Cortex of kidney (tissue), 1 donor: ENCODE results near the gene C22orf15.

ENCODE experiments used
- DNase-seq: peaks from one replicate; lab custom pipeline; 2025; lab: John Stamatoyannopoulos, UW

C22orf15 gene

GRCh38 chr22:23789121-23789520 is 26.3 kb downstream of the C22orf15 start:
- no peak for DNase-seq

DNA sequence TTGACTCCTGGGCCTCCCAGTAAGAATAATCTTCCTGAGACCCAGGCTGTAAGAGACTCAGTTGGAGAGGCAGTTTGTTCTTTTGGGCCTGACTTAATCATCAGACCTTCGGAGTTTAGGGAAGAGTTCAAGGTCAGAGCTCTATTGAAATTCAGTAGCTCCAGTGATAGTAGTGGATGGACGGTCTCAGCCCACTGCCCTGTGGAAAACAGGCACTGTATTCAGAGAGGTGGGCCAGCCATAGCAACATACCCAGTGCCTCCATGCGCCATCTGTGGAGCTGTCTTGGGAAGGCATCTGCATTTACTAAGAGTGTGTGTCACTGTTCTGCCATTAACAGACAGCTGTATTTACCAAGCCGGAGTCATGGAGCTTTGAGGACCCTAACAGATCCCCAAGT is 26.8 kb downstream of the C22orf15 start:
- DNase-seq = no peak

- DNase-seq = no peak
Observed at GRCh38 chr22:23790819-23791737, 28.3 kb downstream of the C22orf15 start.

GRCh38 chr22:23791738-23792645 is 29.2 kb downstream of the C22orf15 start:
- DNase-seq = no peak

DNA sequence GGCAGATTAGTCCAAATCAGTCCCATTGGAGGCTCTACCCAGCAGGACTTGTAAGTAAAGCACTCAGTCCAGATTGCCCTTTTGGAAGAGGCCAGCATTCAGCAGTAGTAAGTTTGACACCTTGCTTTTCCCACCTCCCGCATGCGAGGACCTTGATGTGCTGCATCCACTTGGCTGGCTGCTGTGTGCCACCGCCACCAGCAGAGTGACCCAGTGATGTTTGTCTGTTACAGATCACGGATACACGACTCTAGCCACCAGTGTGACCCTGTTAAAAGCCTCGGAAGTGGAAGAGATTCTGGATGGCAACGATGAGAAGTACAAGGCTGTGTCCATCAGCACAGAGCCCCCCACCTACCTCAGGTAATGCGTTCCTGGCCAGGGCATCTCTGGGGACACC is 30.5 kb downstream of the C22orf15 start:
- DNase-seq = no peak

DNA sequence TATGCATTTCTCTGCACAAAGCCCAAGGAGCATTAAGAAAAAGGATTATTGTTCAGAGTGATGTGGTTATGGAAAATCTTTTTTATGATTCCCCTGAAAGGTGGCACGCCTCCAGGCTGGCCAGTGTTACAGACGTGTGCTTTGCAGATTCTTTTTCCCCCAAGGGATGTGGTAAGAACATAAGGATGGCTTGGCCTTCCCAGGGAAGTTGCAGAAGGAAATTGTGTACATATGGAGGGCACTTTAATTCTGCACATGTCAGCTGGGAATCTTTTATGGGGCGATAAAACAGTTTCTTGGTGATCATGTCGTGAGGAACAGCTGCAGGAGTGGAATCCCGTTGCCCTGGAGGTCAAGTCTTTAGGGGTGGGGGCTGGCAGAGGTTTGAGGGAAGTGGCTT is 33.7 kb downstream of the C22orf15 start:
- DNase-seq = no peak

GRCh38 chr22:23800297-23801237 is 37.8 kb downstream of the C22orf15 start:
- no peak for DNase-seq

DNA sequence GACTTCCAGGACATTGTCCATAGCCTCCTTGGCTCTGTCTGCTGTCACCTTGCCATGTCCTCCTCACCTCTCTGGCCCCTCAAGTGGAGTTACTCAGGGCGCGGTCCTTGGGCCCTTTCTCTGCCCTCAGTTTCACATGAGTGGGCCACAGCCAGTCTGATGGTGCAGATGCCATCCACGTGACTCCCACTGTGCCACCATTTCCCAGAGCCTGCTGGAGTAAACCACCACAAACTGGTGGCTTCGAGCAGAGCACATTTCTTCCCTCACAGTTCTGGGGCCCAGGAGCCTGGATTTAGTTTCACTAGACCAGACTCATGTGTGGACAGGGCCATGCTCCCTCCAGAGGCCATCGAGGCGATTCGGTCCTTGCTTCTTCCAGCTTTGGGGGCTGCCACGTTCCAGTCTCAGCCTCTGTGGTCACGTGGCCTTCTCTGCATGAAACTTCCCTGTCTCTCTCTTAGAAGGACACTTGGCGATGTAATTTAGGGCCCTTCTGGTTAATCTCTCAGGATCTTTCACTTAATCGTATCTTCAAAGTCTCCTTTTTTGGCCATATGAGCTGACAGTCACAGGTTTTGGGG is 38.5 kb downstream of the C22orf15 start:
- DNase-seq = no peak

- no peak for DNase-seq
Observed at GRCh38 chr22:23801886-23802377, 39.1 kb downstream of the C22orf15 start.

- no peak for DNase-seq
Observed at GRCh38 chr22:23803001-23803819, 40.4 kb downstream of the C22orf15 start.

DNA sequence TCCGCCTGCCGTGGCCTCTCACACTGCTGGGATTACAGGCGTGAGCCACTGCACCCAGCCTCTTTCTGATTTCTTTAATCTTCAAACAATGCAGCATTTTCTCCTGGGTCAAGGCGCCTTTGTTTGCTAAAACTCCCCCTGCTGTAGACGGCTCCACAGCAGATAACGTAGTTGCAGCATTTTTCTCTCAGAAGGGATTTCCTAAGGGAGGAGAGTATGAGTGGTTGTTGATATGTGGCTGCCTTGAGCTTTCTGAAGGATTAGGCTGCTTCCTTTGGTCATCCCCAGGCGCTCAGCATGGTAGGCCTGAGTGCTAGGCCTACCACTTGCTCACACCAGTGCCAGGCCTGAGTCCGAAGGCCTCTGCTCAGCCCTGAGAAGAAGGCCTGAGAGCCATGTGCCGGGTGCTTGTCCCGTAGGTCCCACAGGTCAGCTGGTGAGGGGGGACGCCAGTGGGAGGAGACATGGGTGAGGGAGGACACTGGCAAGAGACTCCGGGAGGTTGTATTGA is 42.0 kb downstream of the C22orf15 start:
- no peak for DNase-seq

- no peak for DNase-seq
Observed at GRCh38 chr22:23806837-23807236, 44.0 kb downstream of the C22orf15 start.

DNA sequence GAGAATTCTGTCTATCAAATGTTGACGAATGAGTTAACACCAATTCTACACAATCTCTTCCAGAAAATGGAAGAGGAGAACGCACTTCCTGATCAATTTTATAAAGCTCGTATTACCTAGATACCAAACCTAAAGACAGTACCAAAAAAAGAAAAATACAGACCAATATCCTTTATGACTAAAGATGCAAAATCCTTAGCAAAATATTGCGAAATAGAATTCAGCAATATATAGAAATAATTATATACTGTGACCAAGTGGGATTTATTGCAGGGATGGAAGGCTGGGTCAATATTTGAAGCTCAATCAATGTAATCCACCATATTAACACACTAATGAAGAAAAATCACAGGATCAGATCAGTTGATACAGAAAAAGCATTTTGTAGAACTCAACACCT is 49.6 kb downstream of the C22orf15 start:
- no peak for DNase-seq
